HG02852 (cell line): Measurements from ENCODE around the gene MAPK10.
"Not testable (repeated sequence)": the region's sequence is repeated elsewhere in the genome, so short reads cannot be mapped to it uniquely, and the experiment has no call there.

Experiments
- ATAC-seq: cut with Tn5 transposase; IDR thresholded peaks from one replicate; pipeline ENCODE4 v1.9.1; 2021; ENCODE audit warnings: mild to moderate bottlenecking, moderate library complexity; ENCODE audit not compliant: unreplicated experiment

The MAPK10 gene

GRCh38 chr4:86344127-86344526 lies 15.7 kb downstream of the MAPK10 start:
- no peak for ATAC-seq

GRCh38 chr4:86338989-86339388 lies 20.9 kb downstream of the MAPK10 start:
- no peak for ATAC-seq

- no peak for ATAC-seq
These were observed 21.3 kb downstream of the MAPK10 start for GRCh38 chr4:86338521-86338920.

GRCh38 chr4:86334020-86334750 lies 25.7 kb downstream of the MAPK10 start:
- ATAC-seq: no peak

- ATAC-seq: no peak
These were observed 26.6 kb downstream of the MAPK10 start for GRCh38 chr4:86333236-86333635.

GRCh38 chr4:86330961-86331742 lies 28.7 kb downstream of the MAPK10 start:
- ATAC-seq: no peak

GRCh38 chr4:86330411-86330810 lies 29.4 kb downstream of the MAPK10 start:
- not testable (repeated sequence) for ATAC-seq

GRCh38 chr4:86329431-86329830 lies 30.4 kb downstream of the MAPK10 start:
- ATAC-seq: no peak

- ATAC-seq: no peak
These were observed 33.5 kb downstream of the MAPK10 start for GRCh38 chr4:86326400-86326799.

- no peak for ATAC-seq
These were observed 40.5 kb downstream of the MAPK10 start for GRCh38 chr4:86319390-86319789.

GRCh38 chr4:86315579-86315978 lies 44.3 kb downstream of the MAPK10 start:
- ATAC-seq: no peak

- ATAC-seq: no peak
These were observed 46.2 kb downstream of the MAPK10 start for GRCh38 chr4:86313656-86314055.

GRCh38 chr4:86307432-86307831 lies 52.4 kb downstream of the MAPK10 start:
- no peak for ATAC-seq

- ATAC-seq: no peak
These were observed 53.0 kb downstream of the MAPK10 start for GRCh38 chr4:86306816-86307215.

GRCh38 chr4:86302830-86303229 lies 57.0 kb downstream of the MAPK10 start:
- ATAC-seq: no peak

GRCh38 chr4:86302251-86302650 lies 57.6 kb downstream of the MAPK10 start:
- no peak for ATAC-seq

GRCh38 chr4:86300516-86300915 lies 59.3 kb downstream of the MAPK10 start:
- no peak for ATAC-seq

GRCh38 chr4:86296865-86297264 lies 63.0 kb downstream of the MAPK10 start:
- ATAC-seq: no peak

GRCh38 chr4:86294883-86295282 lies 65.0 kb downstream of the MAPK10 start:
- no peak for ATAC-seq

GRCh38 chr4:86291180-86291579 lies 68.7 kb downstream of the MAPK10 start:
- no peak for ATAC-seq

- ATAC-seq: no peak
These were observed 73.1 kb downstream of the MAPK10 start for GRCh38 chr4:86286726-86287125.

- ATAC-seq: no peak
These were observed 76.5 kb downstream of the MAPK10 start for GRCh38 chr4:86283371-86283770.
